A549 (cell line): ENCODE data around the gene PPCS.

ENCODE experiments used
- CTCF ChIP-seq: fragments of >200 bp; sonication (Bioruptor Twin); formaldehyde crosslinking; IDR thresholded peaks from 3 replicates; pipeline ENCODE4 v1.5.1; 2016
- EHF ChIP-seq: fragments of 250-450 bp; sonication (Bioruptor Pico); IDR thresholded peaks from 2 replicates; pipeline ENCODE4 v1.5.0; 2020; ENCODE audit warnings: mild to moderate bottlenecking
- MAX ChIP-seq: IDR thresholded peaks from 2 replicates; pipeline ENCODE4 v1.6.1; 2012
- POLR2A ChIP-seq: IDR thresholded peaks from 2 replicates; pipeline ENCODE4 v1.6.1; 2012; ENCODE audit warnings: mild to moderate bottlenecking, low read length

DNA sequence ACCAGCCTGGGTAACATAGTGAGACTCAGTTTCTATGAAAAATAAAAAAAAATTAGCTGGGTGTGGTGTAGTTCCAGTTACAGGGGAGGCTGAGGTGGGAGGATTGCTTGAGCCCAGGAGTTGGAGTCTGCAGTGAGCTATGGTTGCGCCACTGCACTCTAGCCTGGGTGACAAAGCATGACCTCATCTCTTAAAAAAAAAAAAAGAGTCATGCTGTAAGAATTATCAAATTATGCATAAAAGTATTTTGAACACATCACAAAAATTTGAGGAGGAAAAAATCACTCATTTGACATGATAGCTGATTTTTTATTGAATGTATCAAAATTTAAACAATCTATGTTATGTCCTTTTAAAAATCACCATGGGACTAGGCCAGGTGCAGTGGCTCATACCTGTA lies 24.6 kb downstream of the PPCS start:
- TF ChIP-seq MAX, result no peak
- TF ChIP-seq EHF (CRISPR knock-in tag), result no peak
- TF ChIP-seq POLR2A, result no peak
- TF ChIP-seq CTCF, result no peak
